IMR-90 (cell line): ENCODE data around the gene SEPTIN8. TPM values are rescaled to one million over a fixed set of nuclear protein-coding genes. Genes with fewer than 3 reads are reported as not detected.

Experiments used
- ATAC-seq: fragments of 200-7000 bp; cut with Tn5 transposase; 2 replicates; pipeline ENCODE4 v1.9.1; 2020; ENCODE audit warnings: low read depth, mild to moderate bottlenecking, moderate library complexity
- BruUV-seq: library from RNA; stranded (reverse); fragments of 400-500 nt; replicated peaks from 2 replicates; lab custom pipeline; 2021; lab: Mats Ljungman, UMichigan
- CTCF ChIA-PET: fragments of 300-600 bp; formaldehyde crosslinking; extraction: SDS; loops from one replicate; lab custom pipeline; 2021; ENCODE audit warnings: antibody characterized with exemption; lab: Yijun Ruan, JAX
- POLR2A ChIA-PET: fragments of 300-600 bp; sonication (Branson Sonifier 250); formaldehyde crosslinking; loops from one replicate; lab custom pipeline; 2022; ENCODE audit warnings: antibody characterized with exemption; ENCODE audit not compliant: unreplicated experiment; lab: Charles Lee
- DNase-seq: peaks from one replicate; pipeline ENCODE4 v3.0.0; 2013
- H2AFZ ChIP-seq: replicated peaks from 2 replicates; pipeline ENCODE3; 2013; ENCODE audit warnings: low read length, mild to moderate bottlenecking; ENCODE audit not compliant: poor library complexity
- H2AK5ac ChIP-seq: 2 replicates; pipeline ENCODE4 v1.6.1; 2013; ENCODE audit warnings: low read depth, low read length, inconsistent platforms
- H2AK9ac ChIP-seq: replicated peaks from 2 replicates; pipeline ENCODE3; 2013; ENCODE audit warnings: mild to moderate bottlenecking, low read depth, low read length, moderate library complexity; ENCODE audit not compliant: poor library complexity
- H2BK120ac ChIP-seq: 2 replicates; pipeline ENCODE4 v1.6.1; 2013; ENCODE audit warnings: low read depth, low read length, inconsistent platforms
- H2BK15ac ChIP-seq: 3 replicates; pipeline ENCODE4 v1.6.1; 2013; ENCODE audit warnings: low read depth, low read length, inconsistent platforms
- H2BK20ac ChIP-seq: 2 replicates; pipeline ENCODE4 v1.6.1; 2013; ENCODE audit warnings: low read depth, mild to moderate bottlenecking, inconsistent platforms, low read length, moderate library complexity
- H2BK5ac ChIP-seq: 2 replicates; pipeline ENCODE4 v1.6.1; 2013; ENCODE audit warnings: mild to moderate bottlenecking, low read depth, low read length, inconsistent platforms; ENCODE audit not compliant: poor library complexity, severe bottlenecking
- H3K14ac ChIP-seq: replicated peaks from 2 replicates; pipeline ENCODE4 v1.6.1; 2013; ENCODE audit warnings: low read depth, low read length, inconsistent platforms
- H3K18ac ChIP-seq: 2 replicates; pipeline ENCODE4 v1.6.1; 2013; ENCODE audit warnings: low read depth, low read length, control low read depth
- H3K23ac ChIP-seq: 2 replicates; pipeline ENCODE4 v1.6.1; 2013; ENCODE audit warnings: low read depth, low read length, inconsistent platforms
- H3K27ac ChIP-seq: 2 replicates; pipeline ENCODE4 v1.5.1; 2013; ENCODE audit warnings: mild to moderate bottlenecking, control low read depth, low read length; ENCODE audit not compliant: insufficient read depth
- H3K27me3 ChIP-seq: 2 replicates; pipeline ENCODE4 v1.6.1; 2013; ENCODE audit warnings: low read length; ENCODE audit not compliant: control insufficient read depth, insufficient read depth
- H3K36me3 ChIP-seq: 2 replicates; pipeline ENCODE4 v1.6.1; 2013; ENCODE audit warnings: low read length, mixed read lengths; ENCODE audit not compliant: control insufficient read depth, insufficient read depth
- H3K4ac ChIP-seq: 2 replicates; pipeline ENCODE4 v1.6.1; 2013; ENCODE audit warnings: low read depth, low read length, inconsistent platforms
- H3K4me1 ChIP-seq: 2 replicates; pipeline ENCODE4 v1.6.1; 2013; ENCODE audit warnings: low read length, mixed read lengths; ENCODE audit not compliant: control insufficient read depth, insufficient read depth
- H3K4me2 ChIP-seq: 2 replicates; pipeline ENCODE4 v1.6.1; 2013; ENCODE audit warnings: low read depth, mild to moderate bottlenecking, control low read depth, low read length, moderate library complexity
- H3K4me3 ChIP-seq: 2 replicates; pipeline ENCODE4 v1.5.1; 2013; ENCODE audit warnings: low read depth, mild to moderate bottlenecking, control low read depth, low read length, moderate library complexity; ENCODE audit not compliant: insufficient read depth
- H3K56ac ChIP-seq: 2 replicates; pipeline ENCODE4 v1.6.1; 2013; ENCODE audit warnings: low read length, inconsistent platforms; ENCODE audit not compliant: insufficient read depth; ENCODE audit errors: extremely low read depth
- H3K79me1 ChIP-seq, 2 experiments: 2 replicates each; pipeline ENCODE4 v1.6.1; 2013; ENCODE audit warnings: low read length in 2 of 2, inconsistent platforms in 1 of 2, low read depth in 1 of 2
- H3K9ac ChIP-seq: 2 replicates; pipeline ENCODE4 v1.6.1; 2013; ENCODE audit warnings: low read depth, low read length, control low read depth
- H3K9me1 ChIP-seq: 2 replicates; pipeline ENCODE4 v1.6.1; 2013; ENCODE audit warnings: low read length, inconsistent platforms; ENCODE audit not compliant: insufficient read depth
- H3K9me3 ChIP-seq: 2 replicates; pipeline ENCODE4 v1.6.1; 2013; ENCODE audit warnings: low read length; ENCODE audit not compliant: control insufficient read depth, insufficient read depth
- H4K20me1 ChIP-seq: 2 replicates; pipeline ENCODE4 v1.6.1; 2013; ENCODE audit warnings: low read length, inconsistent platforms; ENCODE audit not compliant: insufficient read depth
- H4K5ac ChIP-seq: 2 replicates; pipeline ENCODE4 v1.6.1; 2013; ENCODE audit warnings: mild to moderate bottlenecking, low read depth, low read length, control low read depth
- H4K8ac ChIP-seq, 2 experiments: 2 replicates each; pipeline ENCODE4 v1.6.1; 2013; ENCODE audit warnings: low read depth in 2 of 2, low read length in 2 of 2, control low read depth in 1 of 2, inconsistent platforms in 1 of 2
- H4K91ac ChIP-seq: 2 replicates; pipeline ENCODE4 v1.6.1; 2013; ENCODE audit warnings: low read depth, low read length, inconsistent platforms; ENCODE audit not compliant: insufficient read depth
- CTCF ChIP-seq: conservative IDR thresholded peaks from 2 replicates; pipeline ENCODE4 v1.5.1; 2012; ENCODE audit warnings: mild to moderate bottlenecking, low read depth, low read length, improper control_type of control experiment
- MAFK ChIP-seq: IDR thresholded peaks from 2 replicates; pipeline ENCODE4 v1.6.1; 2012; ENCODE audit warnings: low read depth, low read length, improper control_type of control experiment
- RAD21 ChIP-seq: IDR thresholded peaks from 2 replicates; pipeline ENCODE4 v1.6.1; 2012; ENCODE audit warnings: low read length, improper control_type of control experiment
- WGBS, 2 experiments: methylation state at CpG; one replicate each; pipeline versions ENCODE4 v1.1.5 to v1.1.7; 2013; ENCODE audit warnings: missing lambda C conversion rate in 2 of 2; ENCODE audit not compliant: insufficient read length in 1 of 2; ENCODE audit errors: extremely low coverage in 2 of 2; 5-methylcytosine and 5-hydroxymethylcytosine counted together
- dilution Hi-C: fragments of 300-500 bp; cut with HindIII; formaldehyde crosslinking; loops from one replicate; pipeline ENCODE4 v1.14.3; 2018; ENCODE audit warnings: low sequenced_read_pairs; ENCODE audit not compliant: unreplicated experiment
- in situ Hi-C: fragments of 300-500 bp; cut with MboI; formaldehyde crosslinking; loops from 3 replicates; pipeline ENCODE4 v1.14.3; 2019; ENCODE audit warnings: low sequenced_read_pairs, inconsistent platforms, mixed read lengths
- intact Hi-C: fragments of 100-400 bp; cut with micrococcal nuclease; formaldehyde crosslinking; loops from 2 replicates; pipeline ENCODE4 v1.10.0; 2022
- polyA plus RNA-seq, 3 experiments: library from polyadenylated mRNA; depleted of rRNA; stranded (reverse); fragments of >200 nt; gene quantifications; 2 replicates each; pipeline ENCODE4 v1.2.3, GENCODE V29; 2012; ENCODE audit warnings: low replicate concordance in 1 of 3
- total RNA-seq: library from RNA; depleted of rRNA; stranded (reverse); fragments of >200 nt; gene quantifications from 2 replicates; pipeline ENCODE4 v1.2.3, GENCODE V29; 2012

SEPTIN8 gene
- total and polyA plus RNA-seq, 2 of the 4 experiments (the other 2 are of a cell fraction) = 56.2 to 67.2 TPM

- no peak overlapping the region for H2BK15ac ChIP-seq
- H2BK120ac ChIP-seq = no peak overlapping the region
- H4K91ac ChIP-seq = no peak overlapping the region
- no TSS peak for BruUV-seq
- in situ Hi-C loops (loop anchor here (10.0 kb wide), 2 partner anchors 194 to 334 kb away; no protein-coding TSS in a partner anchor), dilution Hi-C loops (no loop called here), intact Hi-C loops (loop anchor here (5.0 kb wide), 1 partner anchor 81 kb away; no protein-coding TSS in a partner anchor)
- ChIA-PET POLR2A (no interaction called here), CTCF (no interaction called here)
- no peaks in the 10 kb centered on the region for H3K9me3 ChIP-seq
- H3K56ac ChIP-seq = no peak overlapping the region
- H3K4ac ChIP-seq = no peak overlapping the region
- no peak overlapping the region for H3K18ac ChIP-seq
- no peak overlapping the region for H2AK9ac ChIP-seq
- peaks cover 3% of the 10 kb centered on the region for H3K36me3 ChIP-seq
- H2AFZ ChIP-seq = no peak overlapping the region
- H3K27ac ChIP-seq = no peak overlapping the region
- H3K23ac ChIP-seq = no peak overlapping the region
- ATAC-seq (no peak), DNase-seq (no peak)
- H3K14ac ChIP-seq = no peak overlapping the region
- H4K8ac ChIP-seq = no peak overlapping the region
- no peaks in the 10 kb centered on the region for H4K20me1 ChIP-seq
- no peaks in the 10 kb centered on the region for H3K4me1 ChIP-seq
- H2BK20ac ChIP-seq = no peak overlapping the region
- H2BK5ac ChIP-seq = no peak overlapping the region
- no peaks in the 10 kb centered on the region for H3K27me3 ChIP-seq
- 100% methylated on average over 1 of the region's 5 CpGs; no CpG with 5 or more reads in 1 of the 2 experiments for whole genome bisulfite sequencing, 2 experiments
- no peaks in the 10 kb centered on the region for H3K9me1 ChIP-seq
- no peak overlapping the region for H2AK5ac ChIP-seq
- H3K79me1 ChIP-seq = no peaks in the 10 kb centered on the region
- H4K5ac ChIP-seq = no peak overlapping the region
- no peak overlapping the region for H3K9ac ChIP-seq
- no peak overlapping the region for H3K4me3 ChIP-seq
- no peak for TF ChIP-seq RAD21
- TF ChIP-seq CTCF = no peak
- 0 out of 2 replicates have a peak, but pooled peaks have one; percentile 6 for TF ChIP-seq MAFK
- H3K4me2 ChIP-seq = no peak overlapping the region
Observed at GRCh38 chr5:132718544-132719312, 58.3 kb downstream of the SEPTIN8 start.
